HepG2 (cell line): ENCODE measurements around the gene SULT4A1. TPM values are rescaled to one million over a fixed set of nuclear protein-coding genes. Genes with fewer than 3 reads are reported as not detected.

Source experiments
- ATAC-seq: fragments of 200-7000 bp; cut with Tn5 transposase; 3 replicates; pipeline ENCODE4 v1.9.1; 2020; ENCODE audit warnings: mild to moderate bottlenecking, moderate library complexity
- BruUV-seq: library from RNA; stranded (reverse); fragments of 400-500 nt; replicated peaks from 2 replicates; lab custom pipeline; 2021; lab: Mats Ljungman, UMichigan
- CTCF ChIA-PET: fragments of 300-600 bp; formaldehyde crosslinking; extraction: SDS; loops from one replicate; lab custom pipeline; 2021; ENCODE audit warnings: low total read pairs, inconsistent platforms, low intra/inter-chr PET ratio; lab: Yijun Ruan, JAX
- POLR2A ChIA-PET: fragments of 350-600 bp; sonication (Branson Sonifier 250); formaldehyde crosslinking; loops from one replicate; lab custom pipeline; 2020; ENCODE audit warnings: antibody characterized with exemption, inconsistent platforms; lab: Yijun Ruan, JAX
- DNase-seq: peaks from one replicate; pipeline ENCODE4 v3.0.0-alpha.2; 2015; ENCODE audit warnings: low spot score
- FAIRE-seq: peaks from 3 replicates; lab custom pipeline; 2011; peaks lifted over from hg19 to GRCh38; lab: Jason Lieb, UNC
- H2AFZ ChIP-seq: one replicate; pipeline ENCODE4 v1.6.1; 2011; ENCODE audit warnings: low read length, inconsistent platforms
- H3K27ac ChIP-seq: fragments of 300-600 bp; 3 replicates; pipeline ENCODE4 v1.8.0; 2011; ENCODE audit warnings: mixed run types, mild to moderate bottlenecking, mixed read lengths, low read length, inconsistent platforms; ENCODE audit not compliant: insufficient read depth; ENCODE audit errors: extremely low read length
- H3K27me3 ChIP-seq, 2 experiments: fragments of 200-600 bp in 1 of 2; 2 replicates in 1 of 2; 3 replicates in 1 of 2; pipeline versions ENCODE4 v1.6.0 to v1.8.0; 2011; ENCODE audit warnings: low read length in 2 of 2, mild to moderate bottlenecking in 2 of 2, moderate library complexity in 2 of 2, inconsistent platforms in 1 of 2; ENCODE audit not compliant: insufficient read depth in 2 of 2, control insufficient read depth in 1 of 2
- H3K36me3 ChIP-seq, 2 experiments: fragments of 200-600 bp in 1 of 2; replicated peaks in 1 of 2; 2 replicates in 1 of 2; 3 replicates in 1 of 2; pipeline versions ENCODE4 v1.5.1 to v1.8.0; 2011; ENCODE audit warnings: low read length in 2 of 2, inconsistent platforms in 1 of 2; ENCODE audit not compliant: insufficient read depth in 2 of 2, control insufficient read depth in 1 of 2
- H3K4me1 ChIP-seq: 2 replicates; pipeline ENCODE4 v1.5.1; 2012; ENCODE audit warnings: low read length, inconsistent platforms; ENCODE audit not compliant: insufficient read depth
- H3K4me2 ChIP-seq: 2 replicates; pipeline ENCODE4 v1.6.0; 2011; ENCODE audit warnings: low read depth, low read length, inconsistent platforms
- H3K4me3 ChIP-seq, 3 experiments: fragments of 200-600 bp in 1 of 3; sonication (generic), shearing (Covaris generic) in 1 of 3; replicated peaks in 1 of 3; 2 replicates each; pipeline ENCODE4 v1.5.1; 2011 to 2016; ENCODE audit warnings: low read length in 3 of 3, inconsistent platforms in 2 of 3, low read depth in 2 of 3, mild to moderate bottlenecking in 2 of 3, control low read depth in 1 of 3, mixed read lengths in 1 of 3; ENCODE audit not compliant: insufficient read depth in 1 of 3
- H3K79me2 ChIP-seq: one replicate; pipeline ENCODE4 v1.6.1; 2011; ENCODE audit warnings: low read length, inconsistent platforms; ENCODE audit not compliant: insufficient read depth
- H3K9ac ChIP-seq: 2 replicates; pipeline ENCODE4 v1.6.0; 2011; ENCODE audit warnings: mild to moderate bottlenecking, low read depth, low read length, inconsistent platforms; ENCODE audit not compliant: insufficient read depth
- H3K9me3 ChIP-seq: 2 replicates; pipeline ENCODE4 v1.5.1; 2012; ENCODE audit warnings: mild to moderate bottlenecking, low read length
- H4K20me1 ChIP-seq: 2 replicates; pipeline ENCODE4 v1.6.0; 2011; ENCODE audit warnings: inconsistent platforms, mild to moderate bottlenecking, low read length, moderate library complexity; ENCODE audit not compliant: insufficient read depth
- ELF4 ChIP-seq: sonication (generic); formaldehyde crosslinking; IDR thresholded peaks from 2 replicates; pipeline ENCODE4 v1.5.0; 2020; ENCODE audit warnings: missing genetic modification reagents, mild to moderate bottlenecking, moderate library complexity, borderline replicate concordance
- KAT2B ChIP-seq: fragments of 150-350 bp; IDR thresholded peaks from 2 replicates; pipeline ENCODE4 v1.6.1; 2014; ENCODE audit warnings: low read depth, low read length, borderline replicate concordance
- POLR2G ChIP-seq: fragments of 200-400 bp; formaldehyde crosslinking; IDR thresholded peaks from 2 replicates; pipeline ENCODE4 v1.6.1; 2018; ENCODE audit warnings: mild to moderate bottlenecking, low read depth, low read length, moderate library complexity
- SMC3 ChIP-seq: IDR thresholded peaks from 2 replicates; pipeline ENCODE4 v1.6.1; 2011; ENCODE audit warnings: low read length, improper control_type of control experiment
- SP1 ChIP-seq, 2 experiments: fragments of 450-650 bp in 1 of 2; sonication (generic) in 1 of 2; formaldehyde crosslinking in 1 of 2; IDR thresholded peaks; 2 replicates each; pipeline versions ENCODE4 v1.4.0 to v1.6.1; 2016 to 2020; ENCODE audit warnings: missing genetic modification reagents in 1 of 2
- U2AF2 ChIP-seq: fragments of 200-400 bp; formaldehyde crosslinking; IDR thresholded peaks from 2 replicates; pipeline ENCODE4 v1.6.1; 2017; ENCODE audit warnings: low read depth, mild to moderate bottlenecking, low read length
- ZBTB46 ChIP-seq: sonication (generic); formaldehyde crosslinking; IDR thresholded peaks from 2 replicates; pipeline ENCODE4 v1.4.0; 2020; ENCODE audit warnings: mild to moderate bottlenecking, missing genetic modification reagents, borderline replicate concordance
- ZNF280B ChIP-seq: sonication (generic); formaldehyde crosslinking; IDR thresholded peaks from 2 replicates; pipeline ENCODE4 v1.5.0; 2020; ENCODE audit warnings: missing genetic modification reagents, mild to moderate bottlenecking, borderline replicate concordance
- ZNF335 ChIP-seq: sonication (generic); formaldehyde crosslinking; IDR thresholded peaks from 2 replicates; pipeline ENCODE4 v1.4.0; 2020; ENCODE audit warnings: missing genetic modification reagents
- ZNF350 ChIP-seq: sonication (generic); formaldehyde crosslinking; IDR thresholded peaks from 2 replicates; pipeline ENCODE4 v1.4.0; 2020; ENCODE audit warnings: mild to moderate bottlenecking, low read depth, missing genetic modification reagents, borderline replicate concordance
- ZNF567 ChIP-seq: sonication (generic); formaldehyde crosslinking; IDR thresholded peaks from 2 replicates; pipeline ENCODE4 v1.8.1; 2023; ENCODE audit warnings: mild to moderate bottlenecking, missing genetic modification reagents, borderline replicate concordance
- WGBS: methylation state at CpG from one replicate; pipeline ENCODE4 v1.1.6; 2017; ENCODE audit warnings: low lambda C conversion rate; 5-methylcytosine and 5-hydroxymethylcytosine counted together
- in situ Hi-C: cut with HindIII; loops from 2 replicates; pipeline ENCODE4 v1.10.0; 2017; ENCODE audit warnings: low pct_unique_long_range_greater_than_20kb; ENCODE audit not compliant: extremely low pct_ligation_motif_present
- intact Hi-C: fragments of 100-400 bp; cut with micrococcal nuclease; formaldehyde crosslinking; loops from one replicate; pipeline ENCODE4 v1.10.0; 2022; ENCODE audit not compliant: unreplicated experiment
- polyA plus RNA-seq, 8 experiments: library from polyadenylated mRNA; depleted of rRNA in 3 of 8; stranded (reverse) in 7 of 8; unstranded in 1 of 8; fragments of >200 nt; fragmentation: Illumina TruSeq in 4 of 8; extraction: Trizol in 4 of 8; gene quantifications; 2 replicates each; pipeline versions ENCODE4 v1.2.1 to v1.2.3, GENCODE V29; 2011 to 2016; ENCODE audit warnings: low read depth in 4 of 8, missing spikeins in 1 of 8, mixed read lengths in 1 of 8; ENCODE audit not compliant: insufficient read depth in 1 of 8
- total RNA-seq, 5 experiments: library from RNA; depleted of rRNA; stranded (reverse); fragments of >200 nt; fragmentation: Illumina TruSeq; extraction: Trizol; gene quantifications; 2 replicates each; pipeline ENCODE4 v1.2.3, GENCODE V29; 2016; ENCODE audit warnings: low read depth in 1 of 5

Gene SULT4A1
- total and polyA plus RNA-seq, 2 of the 13 experiments (the other 11 are each of a cell fraction or from before 2014, with no cell fraction given): not detected

GRCh38 chr22:43850529-43850928 is 11.8 kb downstream of the SULT4A1 start:
- in situ Hi-C loops: no loop called here
- BruUV-seq: no TSS peak
- 51% methylated on average over 8 of the region's 12 CpGs for WGBS
- Histone ChIP-seq H3K27me3 (peaks cover 6 to 60% of the 10 kb centered on the region in 2 experiments; a peak in 3 of 5 replicates), H3K9me3 (no peaks in the 10 kb centered on the region), H3K4me2 (no peak overlapping the region), H3K4me3 (no peak overlapping the region), H4K20me1 (peaks cover 4% of the 10 kb centered on the region; the same call in 1 of the 2 replicates), H3K27ac (no peak overlapping the region), H2AFZ (no peak overlapping the region), H3K4me1 (no peaks in the 10 kb centered on the region), H3K36me3 (no peaks in the 10 kb centered on the region), H3K9ac (no peak overlapping the region), H3K79me2 (no peaks in the 10 kb centered on the region)
- intact Hi-C loops: no loop called here
- DNase-seq (no peak), FAIRE-seq (no peak), ATAC-seq (no peak)
- POLR2A ChIA-PET: no interaction called here
- CTCF ChIA-PET: no interaction called here
- no peak for TF ChIP-seq POLR2G
- no peak for TF ChIP-seq SP1 (IDR thresholded peaks at IDR 0.05)
- no peak for TF ChIP-seq SP1 (CRISPR knock-in tag; IDR thresholded peaks at IDR 0.05)
- TF ChIP-seq ZBTB46: no peak
- TF ChIP-seq U2AF2: no peak
- TF ChIP-seq KAT2B: no peak

DNA sequence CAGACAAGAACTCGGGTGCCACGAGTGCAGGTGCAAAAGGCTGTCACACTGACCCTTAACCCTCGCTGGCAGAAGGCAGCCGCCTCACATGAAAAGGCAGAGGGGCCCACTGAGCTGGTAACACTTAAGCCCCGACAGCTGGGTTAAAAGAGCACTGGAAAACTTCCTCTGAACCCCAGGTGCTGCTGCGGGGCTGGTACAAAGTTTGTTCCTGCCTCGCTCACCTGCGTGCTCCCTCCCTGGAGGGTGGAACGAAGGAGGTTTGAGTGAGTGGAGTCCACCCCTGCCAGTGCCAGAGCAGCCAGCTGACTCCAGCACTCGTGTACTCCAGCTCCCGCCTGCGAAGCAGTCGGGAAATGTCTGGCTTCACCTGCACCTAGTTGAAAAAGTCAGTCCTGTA is 12.6 kb downstream of the SULT4A1 start:
- Histone ChIP-seq H4K20me1 (peaks cover 4% of the 10 kb centered on the region; the same call in 1 of the 2 replicates), H3K4me2 (no peak overlapping the region), H3K4me3 (no peak overlapping the region), H3K36me3 (no peaks in the 10 kb centered on the region), H3K27me3 (peaks cover 6 to 63% of the 10 kb centered on the region in 2 experiments; a peak in 3 of 5 replicates), H3K9me3 (no peaks in the 10 kb centered on the region), H3K79me2 (no peaks in the 10 kb centered on the region), H2AFZ (no peak overlapping the region), H3K9ac (no peak overlapping the region), H3K27ac (no peak overlapping the region), H3K4me1 (no peaks in the 10 kb centered on the region)
- ATAC-seq (no peak), DNase-seq (no peak), FAIRE-seq (no peak)
- 0% methylated on average over 5 of the region's 13 CpGs for WGBS
- in situ Hi-C loops (no loop called here), intact Hi-C loops (no loop called here)
- no peak for TF ChIP-seq ZNF335 (CRISPR knock-in tag)
- TF ChIP-seq SMC3: no peak
- no peak for TF ChIP-seq ELF4 (CRISPR knock-in tag)
- no peak for TF ChIP-seq ZNF350 (CRISPR knock-in tag)
- TF ChIP-seq ZNF567 (CRISPR knock-in tag): no peak
- no peak for TF ChIP-seq ZNF280B (CRISPR knock-in tag)
- CTCF ChIA-PET: no interaction called here
- POLR2A ChIA-PET: no interaction called here
- BruUV-seq: no TSS peak
